ENCODE data around the gene FOXE3.
A peak's percentile ranks its signal among the peaks of the same experiment; 100 is the strongest.

Gene FOXE3

GRCh38 chr1:47436304-47436978 is 20.4 kb downstream of the FOXE3 start:
- peak; percentile 70 for DNase-seq

- DNase-seq, result peak; percentile 36
Measured at GRCh38 chr1:47436979-47437446, 20.9 kb downstream of the FOXE3 start.

GRCh38 chr1:47437447-47438164 is 21.5 kb downstream of the FOXE3 start, which contains the start of gene FOXD2:
FOXD2 (plus strand) TSS chr1:47438044; CDS start chr1:47438136, 92 bp downstream.
- peak; percentile 86 for DNase-seq

DNA sequence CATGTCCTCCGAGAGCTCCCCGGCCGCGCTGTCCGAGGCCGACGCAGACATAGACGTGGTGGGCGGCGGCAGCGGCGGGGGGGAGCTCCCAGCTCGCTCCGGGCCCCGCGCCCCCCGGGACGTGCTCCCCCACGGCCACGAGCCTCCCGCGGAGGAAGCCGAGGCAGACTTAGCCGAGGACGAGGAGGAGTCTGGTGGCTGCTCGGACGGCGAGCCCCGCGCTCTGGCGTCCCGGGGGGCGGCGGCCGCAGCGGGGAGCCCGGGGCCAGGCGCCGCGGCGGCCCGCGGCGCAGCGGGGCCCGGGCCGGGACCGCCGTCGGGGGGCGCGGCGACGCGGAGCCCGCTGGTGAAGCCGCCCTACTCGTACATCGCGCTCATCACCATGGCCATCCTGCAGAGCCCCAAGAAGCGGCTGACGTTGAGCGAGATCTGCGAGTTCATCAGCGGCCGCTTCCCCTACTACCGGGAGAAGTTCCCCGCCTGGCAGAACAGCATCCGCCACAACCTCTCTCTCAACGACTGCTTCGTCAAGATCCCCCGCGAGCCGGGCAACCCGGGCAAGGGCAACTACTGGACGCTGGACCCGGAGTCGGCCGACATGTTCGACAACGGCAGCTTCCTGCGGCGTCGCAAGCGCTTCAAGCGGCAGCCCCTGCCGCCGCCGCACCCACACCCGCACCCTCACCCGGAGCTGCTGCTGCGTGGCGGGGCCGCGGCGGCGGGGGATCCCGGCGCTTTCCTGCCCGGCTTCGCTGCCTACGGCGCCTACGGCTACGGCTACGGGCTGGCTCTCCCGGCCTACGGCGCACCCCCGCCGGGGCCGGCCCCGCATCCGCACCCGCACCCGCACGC is 22.3 kb downstream of the FOXE3 start:
- DNase-seq, result no peak

GRCh38 chr1:47439017-47439818 is 23.1 kb downstream of the FOXE3 start:
- no peak for DNase-seq

DNA sequence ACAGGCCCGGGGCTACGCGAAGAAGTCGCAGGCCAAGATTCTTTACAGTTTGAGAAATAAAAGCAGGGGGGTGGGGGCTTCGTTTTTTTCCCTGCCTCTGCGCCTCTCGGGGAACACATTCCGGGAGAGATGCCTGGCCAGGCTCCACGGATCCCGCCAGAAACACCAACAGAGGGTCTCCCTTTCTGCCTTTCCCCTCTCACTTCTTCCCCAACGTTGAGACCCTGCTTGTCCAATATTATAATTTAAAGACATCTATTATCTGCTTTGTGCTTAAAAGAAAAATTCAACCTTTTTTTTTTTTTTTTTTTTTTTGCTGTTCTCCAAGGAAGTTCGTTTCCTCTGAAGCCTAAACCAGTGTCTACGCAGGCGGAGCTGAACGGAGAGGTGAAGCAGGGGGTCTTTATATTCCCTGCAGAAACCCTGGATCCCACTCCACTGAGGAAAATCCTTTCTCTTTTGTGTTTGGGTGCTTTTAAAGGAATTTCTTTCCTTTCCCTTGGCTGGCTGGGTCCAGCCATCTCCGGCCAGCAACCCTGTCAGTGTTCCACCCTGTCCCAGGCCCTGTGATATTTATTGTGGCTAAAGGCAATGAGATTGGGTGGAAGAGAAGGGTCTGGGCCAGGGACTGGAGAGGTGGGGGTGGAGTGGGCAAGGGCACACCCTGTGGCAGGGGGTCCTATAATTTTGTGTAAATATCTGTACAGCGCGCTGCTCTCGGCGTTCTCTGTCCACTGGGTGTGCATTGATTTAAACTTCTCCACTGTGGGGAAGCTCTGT is 23.9 kb downstream of the FOXE3 start:
- no peak for DNase-seq

- no peak for DNase-seq
Measured at GRCh38 chr1:47440599-47441081, 24.6 kb downstream of the FOXE3 start.

GRCh38 chr1:47441450-47442106 is 25.5 kb downstream of the FOXE3 start:
- DNase-seq, result no peak

DNA sequence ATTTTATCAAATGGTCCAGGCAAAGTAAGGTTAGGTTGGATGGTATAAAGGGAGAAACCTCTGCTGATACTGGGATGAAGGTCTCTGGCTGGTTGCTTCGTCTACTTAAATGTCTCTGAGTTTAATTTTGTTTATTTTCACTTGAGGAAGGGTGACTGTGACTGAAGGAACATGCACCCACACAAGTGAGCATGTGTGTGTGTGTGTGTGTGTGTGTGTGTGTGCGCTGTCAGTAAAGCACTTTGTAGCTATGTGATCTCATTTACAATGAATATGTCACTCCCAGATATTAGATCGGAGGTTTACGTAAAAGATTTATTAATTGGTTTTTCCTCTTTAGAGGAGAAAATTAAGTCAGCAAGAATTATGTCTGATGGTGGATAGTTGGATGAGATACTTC is 26.1 kb downstream of the FOXE3 start:
- DNase-seq, result no peak

DNA sequence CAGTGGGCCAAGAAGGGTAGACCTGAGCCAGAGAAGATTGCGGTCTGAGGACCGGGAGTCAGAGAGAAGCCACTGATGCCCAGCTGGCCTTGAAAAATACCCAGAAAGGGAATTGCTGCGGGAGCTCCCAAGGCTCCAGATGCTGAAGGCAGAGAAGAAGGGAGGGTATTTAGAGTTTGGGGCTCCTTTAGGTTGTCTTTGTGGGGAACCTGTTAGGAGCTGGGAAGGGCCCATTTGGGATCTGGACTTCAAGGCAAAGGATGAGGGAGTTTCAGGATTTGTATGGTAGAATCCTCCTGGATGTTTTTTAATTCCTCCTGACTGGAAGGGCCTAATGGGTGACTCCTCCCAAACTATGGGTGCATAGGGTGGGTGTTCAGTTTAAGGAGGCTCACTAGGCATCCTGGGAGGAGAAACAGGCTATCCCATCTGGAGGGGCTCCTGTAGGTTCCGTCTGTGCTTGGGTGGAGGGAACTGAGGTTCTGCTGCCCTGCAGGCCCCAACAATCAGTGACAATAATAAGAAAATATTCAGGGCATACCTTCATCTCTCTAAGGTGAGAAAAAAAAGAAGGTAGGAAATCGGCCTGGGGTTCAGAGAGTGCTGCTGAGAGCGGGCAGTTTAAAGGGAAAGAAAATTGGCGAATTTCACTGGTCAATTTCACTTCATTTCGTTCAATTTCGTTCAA is 26.9 kb downstream of the FOXE3 start:
- DNase-seq, result no peak

DNA sequence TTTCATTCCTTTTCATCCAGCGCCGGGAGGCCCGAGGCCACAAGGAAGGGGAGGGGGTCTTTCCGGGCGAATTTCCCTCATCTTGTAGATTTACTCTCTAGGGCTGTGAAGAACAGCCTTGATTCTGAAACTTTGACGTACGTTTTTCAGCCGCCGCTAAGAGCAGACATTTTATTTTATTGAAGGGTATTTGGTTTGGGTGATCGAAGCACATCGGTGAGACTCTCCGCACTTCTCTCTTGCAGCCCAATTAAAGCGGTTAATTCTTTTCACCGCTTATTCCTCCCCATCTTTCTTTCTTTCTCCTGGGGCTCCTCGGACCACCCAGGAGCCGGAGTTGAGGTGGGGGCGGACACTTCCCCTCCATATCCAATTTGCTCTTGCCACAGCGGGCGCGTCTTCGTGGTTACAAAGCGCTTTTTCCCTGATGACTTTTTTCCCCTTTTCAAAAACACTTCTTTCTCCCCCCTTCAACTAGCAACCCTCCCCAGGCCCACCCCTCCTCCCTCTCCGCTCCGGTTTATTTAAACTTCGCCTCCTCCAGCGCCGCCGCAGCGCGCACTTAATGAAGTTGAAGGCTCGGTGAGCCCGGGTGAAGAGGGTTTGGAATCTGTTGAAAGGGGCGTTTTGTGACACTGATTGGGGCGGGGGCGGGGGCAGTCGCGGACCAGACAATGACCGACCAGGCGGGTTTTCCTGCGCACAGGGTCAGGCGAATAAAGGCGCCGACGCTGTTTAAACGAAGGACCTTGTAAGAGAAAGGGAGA is 27.6 kb downstream of the FOXE3 start:
- DNase-seq, result no peak

GRCh38 chr1:47444297-47444561 is 28.1 kb downstream of the FOXE3 start:
- no peak for DNase-seq

DNA sequence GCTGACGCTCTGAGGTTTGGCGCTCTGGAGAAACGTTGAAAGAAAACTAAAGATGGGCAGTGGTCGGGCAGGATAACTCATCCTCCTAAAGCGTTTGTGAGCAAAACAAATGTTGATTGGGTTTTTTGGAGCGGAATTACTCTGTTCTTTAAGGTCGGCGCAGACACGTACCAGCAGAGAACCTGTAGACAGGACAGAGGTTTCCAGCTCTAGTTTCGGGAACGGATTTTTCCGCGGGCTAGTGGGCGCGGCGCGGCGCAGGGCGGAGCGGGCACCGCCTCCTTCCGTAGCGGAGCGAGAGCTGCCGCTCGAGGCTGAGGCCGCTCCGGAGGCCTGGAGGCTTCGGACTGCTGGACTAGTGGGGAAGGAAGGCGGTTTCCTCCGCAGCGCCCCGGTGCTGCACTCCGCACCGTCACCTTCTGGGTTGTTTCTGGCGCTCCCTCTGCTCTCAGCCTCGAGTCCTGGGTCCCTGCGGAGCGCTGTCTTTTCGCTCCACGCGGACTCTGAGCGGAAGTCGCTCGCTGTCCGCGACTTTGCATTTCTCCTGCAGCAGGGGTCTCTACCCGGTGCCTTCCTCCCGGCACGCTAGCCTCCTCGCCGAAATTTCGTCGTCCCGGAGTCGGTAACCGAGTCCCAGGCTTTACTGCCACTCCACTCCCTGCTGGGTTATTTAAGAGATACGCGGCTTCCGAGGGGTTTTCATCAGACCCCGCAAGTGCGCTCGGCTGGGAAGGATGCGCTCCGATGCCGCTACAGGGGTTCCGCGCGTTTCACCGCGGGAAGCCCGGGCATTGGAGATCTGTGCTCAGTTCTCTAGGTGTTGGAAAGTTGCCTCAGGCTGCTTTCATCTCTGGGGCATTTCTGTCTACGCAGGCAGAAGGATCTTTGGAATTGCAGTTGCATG is 28.7 kb downstream of the FOXE3 start:
- peak; percentile 14 for DNase-seq

- DNase-seq, result no peak
Measured at GRCh38 chr1:47445823-47446550, 29.9 kb downstream of the FOXE3 start.

- no peak for DNase-seq
Measured at GRCh38 chr1:47448462-47449222, 32.6 kb downstream of the FOXE3 start.

DNA sequence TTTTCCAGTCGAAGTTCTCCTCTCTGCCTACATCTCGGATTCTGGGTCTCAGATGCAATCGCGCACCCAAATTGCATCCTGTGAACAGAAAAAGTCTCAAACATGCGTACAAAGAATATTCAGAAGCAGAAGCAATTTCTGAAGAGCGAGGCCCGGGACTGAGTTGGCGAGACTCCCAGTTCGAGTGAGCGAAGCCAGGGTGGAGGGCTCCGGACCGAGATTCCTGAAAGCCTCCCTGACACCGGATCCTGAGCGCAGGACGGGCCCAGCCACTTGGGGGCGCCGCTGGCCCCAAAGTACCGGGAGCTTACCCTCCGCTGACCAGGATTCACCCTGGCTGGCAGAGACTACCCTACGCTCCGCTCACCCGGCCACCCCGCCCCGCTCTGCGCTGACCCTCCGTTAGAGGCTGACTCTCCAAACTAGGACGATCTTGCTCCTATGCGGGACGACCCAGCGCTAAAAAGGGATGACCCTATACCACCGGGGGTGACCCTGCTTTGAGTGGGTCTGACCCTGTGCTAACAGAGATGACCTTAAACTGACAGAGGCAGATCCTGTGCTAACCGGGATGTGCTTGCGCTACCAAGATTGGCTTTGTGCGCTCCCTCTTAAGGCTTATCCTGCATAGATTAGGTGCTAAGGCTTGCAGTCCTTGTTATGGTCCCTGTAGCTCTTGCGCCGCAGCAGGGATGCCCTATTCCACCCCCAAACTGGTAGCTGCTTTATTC is 33.9 kb downstream of the FOXE3 start:
- DNase-seq, result no peak
